Neuronal stem cell (in vitro differentiated cells): Measurements from ENCODE around the gene PYGO2.

Experiments used
- DNase-seq: peaks from one replicate; pipeline ENCODE4 v3.0.0-alpha.2; 2013; ENCODE audit warnings: low spot score
- H2AFZ ChIP-seq: one replicate; pipeline ENCODE4 v1.6.1; 2013; ENCODE audit warnings: mild to moderate bottlenecking, low read length, inconsistent platforms
- H2AK5ac ChIP-seq: 2 replicates; pipeline ENCODE4 v1.6.1; 2013; ENCODE audit warnings: low read depth, mild to moderate bottlenecking, inconsistent platforms, low read length, moderate library complexity, mixed read lengths
- H2BK120ac ChIP-seq: 2 replicates; pipeline ENCODE4 v1.6.1; 2013; ENCODE audit warnings: low read depth, mild to moderate bottlenecking, inconsistent platforms, low read length, moderate library complexity, mixed read lengths
- H2BK12ac ChIP-seq: one replicate; pipeline ENCODE4 v1.6.1; 2013; ENCODE audit warnings: low read length, inconsistent platforms
- H2BK15ac ChIP-seq: 2 replicates; pipeline ENCODE4 v1.6.1; 2013; ENCODE audit warnings: mild to moderate bottlenecking, low read length, inconsistent platforms, mixed read lengths
- H2BK5ac ChIP-seq: one replicate; pipeline ENCODE4 v1.6.1; 2013; ENCODE audit warnings: inconsistent platforms, mild to moderate bottlenecking, low read length, moderate library complexity
- H3K14ac ChIP-seq: one replicate; pipeline ENCODE4 v1.6.1; 2013; ENCODE audit warnings: low read length, inconsistent platforms
- H3K18ac ChIP-seq: 2 replicates; pipeline ENCODE4 v1.6.1; 2013; ENCODE audit warnings: low read length, inconsistent platforms
- H3K23ac ChIP-seq: 2 replicates; pipeline ENCODE4 v1.6.1; 2013; ENCODE audit warnings: low read depth, mild to moderate bottlenecking, mixed read lengths, low read length, inconsistent platforms; ENCODE audit not compliant: poor library complexity
- H3K27ac ChIP-seq: replicated peaks from 3 replicates; pipeline ENCODE4 v1.5.1; 2013; ENCODE audit warnings: low read length, inconsistent platforms
- H3K27me3 ChIP-seq, 3 experiments: 2 replicates each; pipeline ENCODE4 v1.6.1; 2013; ENCODE audit warnings: low read length in 3 of 3, mild to moderate bottlenecking in 2 of 3, inconsistent platforms in 1 of 3, low read depth in 1 of 3, mixed read lengths in 1 of 3, moderate library complexity in 1 of 3; ENCODE audit not compliant: control insufficient read depth in 3 of 3, insufficient read depth in 3 of 3
- H3K36me3 ChIP-seq, 2 donors: replicated peaks in 1 of 2; 2 replicates each; pipeline ENCODE4 v1.6.1; 2013; ENCODE audit warnings: low read length in 2 of 2; ENCODE audit not compliant: control insufficient read depth in 2 of 2, insufficient read depth in 2 of 2
- H3K4ac ChIP-seq: 2 replicates; pipeline ENCODE4 v1.6.1; 2013; ENCODE audit warnings: inconsistent platforms, mild to moderate bottlenecking, low read length, moderate library complexity
- H3K4me1 ChIP-seq, 2 donors: 1 replicate in 1 of 2; 2 replicates in 1 of 2; pipeline ENCODE4 v1.6.1; 2013; ENCODE audit warnings: low read length in 2 of 2, low read depth in 1 of 2; ENCODE audit not compliant: control insufficient read depth in 2 of 2, insufficient read depth in 1 of 2
- H3K4me2 ChIP-seq: one replicate; pipeline ENCODE4 v1.6.1; 2013; ENCODE audit warnings: mild to moderate bottlenecking, low read length, inconsistent platforms; ENCODE audit not compliant: insufficient read depth, poor library complexity, severe bottlenecking
- H3K4me3 ChIP-seq, 2 donors: 2 replicates each; pipeline ENCODE4 v1.5.1; 2013; ENCODE audit warnings: low read length in 2 of 2, mild to moderate bottlenecking in 2 of 2, inconsistent platforms in 1 of 2, moderate library complexity in 1 of 2
- H3K79me1 ChIP-seq: one replicate; pipeline ENCODE4 v1.6.1; 2013; ENCODE audit warnings: low read depth, mild to moderate bottlenecking, inconsistent platforms, low read length, moderate library complexity
- H3K9ac ChIP-seq: one replicate; pipeline ENCODE4 v1.6.1; 2013; ENCODE audit warnings: mild to moderate bottlenecking, low read depth, low read length, inconsistent platforms; ENCODE audit not compliant: poor library complexity
- H3K9me3 ChIP-seq, 2 donors: replicated peaks in 1 of 2; 2 replicates each; pipeline versions ENCODE3 to v1.6.1; 2013; ENCODE audit warnings: low read length in 2 of 2, mild to moderate bottlenecking in 2 of 2, inconsistent platforms in 1 of 2, low read depth in 1 of 2, mixed read lengths in 1 of 2, moderate library complexity in 1 of 2; ENCODE audit not compliant: control insufficient read depth in 2 of 2, insufficient read depth in 1 of 2
- H4K8ac ChIP-seq: one replicate; pipeline ENCODE4 v1.6.1; 2013; ENCODE audit warnings: low read depth, mild to moderate bottlenecking, inconsistent platforms, low read length, moderate library complexity
- H4K91ac ChIP-seq: one replicate; pipeline ENCODE4 v1.6.1; 2013; ENCODE audit warnings: low read length, low read depth, mild to moderate bottlenecking, inconsistent platforms; ENCODE audit not compliant: poor library complexity
- whole genome bisulfite sequencing, 2 donors: extraction: QIAGEN DNeasy Blood & Tissue Kit; methylation state at CpG; one replicate each; pipeline ENCODE4 v1.1.7; 2013; ENCODE audit warnings: missing lambda C conversion rate in 2 of 2, mixed read lengths in 1 of 2; ENCODE audit not compliant: insufficient read length in 2 of 2, insufficient replicate concordance in 1 of 2; ENCODE audit errors: extremely low coverage in 2 of 2; 5-methylcytosine and 5-hydroxymethylcytosine counted together

Gene PYGO2

DNA sequence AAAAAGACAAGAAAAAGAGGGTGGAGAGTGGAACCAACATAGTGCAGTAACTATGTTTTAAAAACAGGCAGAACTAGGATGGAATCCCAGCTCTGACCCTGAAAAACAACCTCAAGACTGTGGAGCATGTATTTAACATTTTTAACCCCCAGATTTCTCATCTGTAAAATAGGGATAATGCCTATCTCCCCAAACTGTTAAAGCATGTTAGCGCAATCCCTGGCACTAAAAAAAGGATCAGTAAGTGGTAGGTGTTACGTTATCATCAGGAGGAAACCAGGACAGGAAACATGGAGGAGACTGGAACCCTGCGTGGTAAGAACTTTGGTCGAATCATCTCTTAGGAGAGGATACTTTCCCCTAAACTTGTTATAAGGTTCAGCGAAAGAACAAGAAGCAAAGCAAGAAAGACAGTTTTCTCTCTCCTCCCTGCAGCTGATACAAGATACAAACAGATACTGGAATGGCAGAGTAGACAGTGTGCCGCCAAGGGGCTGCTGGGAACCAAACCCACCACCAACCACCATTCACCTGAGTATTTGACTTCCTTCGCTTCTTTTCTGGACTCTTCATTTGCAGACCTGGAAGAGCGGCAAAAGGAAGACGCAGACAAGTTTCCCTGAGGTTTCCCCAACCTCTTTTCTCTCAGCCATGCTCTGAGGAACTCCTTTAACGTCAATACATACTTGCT lies 991 bp downstream of the PYGO2 start:
- no peak overlapping the region for H3K14ac ChIP-seq
- H4K8ac ChIP-seq: no peak overlapping the region
- peaks cover 16 to 23% of the 10 kb centered on the region in 2 donors for H3K4me1 ChIP-seq
- H3K79me1 ChIP-seq: peaks cover 7% of the 10 kb centered on the region
- no peak for DNase-seq
- H3K23ac ChIP-seq: no peak overlapping the region
- peaks cover 27 to 65% of the 10 kb centered on the region in 2 donors for H3K36me3 ChIP-seq
- H2BK15ac ChIP-seq: no peak overlapping the region
- H3K27me3 ChIP-seq: no peaks in the 10 kb centered on the region
- H3K4me2 ChIP-seq: peak overlapping the region; percentile 50
- peak overlapping the region; percentile 89 to 99 for H3K4me3 ChIP-seq
- H3K4ac ChIP-seq: no peak overlapping the region
- H3K9ac ChIP-seq: peak overlapping the region; percentile 39
- H2BK120ac ChIP-seq: no peak overlapping the region
- peak overlapping the region; percentile 13 for H3K27ac ChIP-seq
- H3K18ac ChIP-seq: no peak overlapping the region
- H2BK5ac ChIP-seq: no peak overlapping the region
- no peaks in the 10 kb centered on the region for H3K9me3 ChIP-seq
- H4K91ac ChIP-seq: no peak overlapping the region
- H2AK5ac ChIP-seq: no peak overlapping the region
- no peak overlapping the region for H2AFZ ChIP-seq
- no peak overlapping the region for H2BK12ac ChIP-seq
- no CpG with 5 or more reads among the region's 10 CpGs for WGBS, 2 donors

DNA sequence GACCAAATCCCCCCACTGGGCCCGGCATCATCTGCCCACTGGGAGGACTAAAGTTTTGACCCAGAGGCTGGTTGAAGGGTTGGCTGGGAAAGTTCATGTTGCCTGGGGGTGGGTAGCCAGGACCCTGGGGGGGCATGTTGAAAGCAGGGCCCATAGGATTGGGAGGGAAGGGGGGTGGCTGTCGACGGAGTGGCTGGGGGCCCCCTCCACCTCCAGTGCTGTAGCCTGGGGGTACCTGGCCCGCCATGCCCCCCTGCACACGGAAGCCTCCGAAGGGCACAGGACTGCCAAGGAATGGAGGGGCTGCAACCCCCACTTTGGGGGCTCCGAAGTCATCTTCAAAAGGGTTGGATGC lies 2.2 kb downstream of the PYGO2 start:
- Histone ChIP-seq H2AK5ac (no peak overlapping the region), H2BK5ac (no peak overlapping the region), H3K4me2 (no peak overlapping the region), H2BK15ac (no peak overlapping the region), H4K8ac (no peak overlapping the region), H3K9me3 (no peaks in the 10 kb centered on the region), H3K27me3 (no peaks in the 10 kb centered on the region), H3K36me3 (peaks cover 19 to 54% of the 10 kb centered on the region in 2 donors), H3K4me3 (no peak overlapping the region), H3K4ac (no peak overlapping the region), H3K79me1 (peaks cover 7% of the 10 kb centered on the region), H2BK12ac (no peak overlapping the region), H3K27ac (no peak overlapping the region), H2AFZ (no peak overlapping the region), H3K4me1 (peaks cover 21 to 30% of the 10 kb centered on the region in 2 donors), H4K91ac (no peak overlapping the region), H3K18ac (no peak overlapping the region), H2BK120ac (no peak overlapping the region), H3K23ac (no peak overlapping the region), H3K9ac (no peak overlapping the region), H3K14ac (no peak overlapping the region)
- no CpG with 5 or more reads among the region's 7 CpGs for WGBS, 2 donors
- DNase-seq: no peak

DNA sequence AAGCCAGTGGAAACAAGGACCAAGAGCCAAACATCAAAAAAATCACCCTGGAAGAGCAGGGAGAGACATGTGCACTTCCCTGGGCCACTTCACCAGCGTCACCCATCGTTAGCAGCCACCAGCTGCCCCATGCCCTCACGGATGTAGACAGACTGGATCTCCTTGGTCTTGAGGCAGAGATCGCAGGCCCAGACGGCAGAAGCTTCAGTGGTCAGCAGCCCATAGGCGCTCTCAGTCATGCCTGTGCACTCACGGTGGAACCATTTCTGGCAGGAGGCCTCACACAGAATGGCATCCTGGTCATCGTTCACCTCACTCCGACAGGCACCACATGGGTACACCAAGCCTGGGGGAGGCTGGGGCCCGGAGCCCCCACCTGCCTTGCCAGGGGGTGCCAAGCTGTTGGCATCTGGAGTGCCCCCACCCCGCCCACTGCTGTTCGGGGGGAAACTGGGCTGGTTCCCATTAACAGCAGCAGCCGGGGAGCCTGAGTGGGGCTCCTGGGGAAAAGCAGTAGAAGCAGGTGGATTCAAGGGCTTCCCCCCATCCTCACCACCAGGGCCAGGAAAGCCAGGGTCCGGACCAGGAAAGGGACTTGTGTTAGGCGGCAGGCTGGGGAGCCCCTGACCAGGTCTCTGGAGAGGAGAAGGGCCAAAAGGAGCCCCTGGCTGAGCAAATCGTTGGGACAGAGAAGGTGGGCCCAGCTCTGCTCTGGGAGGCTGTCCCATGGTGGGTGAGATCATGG lies 2.7 kb downstream of the PYGO2 start:
- H2BK120ac ChIP-seq: no peak overlapping the region
- no peak overlapping the region for H3K14ac ChIP-seq
- H3K4me3 ChIP-seq: no peak overlapping the region
- H4K91ac ChIP-seq: no peak overlapping the region
- H3K4me2 ChIP-seq: no peak overlapping the region
- no peak overlapping the region for H3K27ac ChIP-seq
- H2BK15ac ChIP-seq: no peak overlapping the region
- H2AFZ ChIP-seq: no peak overlapping the region
- H3K27me3 ChIP-seq: no peaks in the 10 kb centered on the region
- H2BK12ac ChIP-seq: no peak overlapping the region
- no peak for DNase-seq
- H3K23ac ChIP-seq: no peak overlapping the region
- no peaks in the 10 kb centered on the region for H3K9me3 ChIP-seq
- no peak overlapping the region for H3K4ac ChIP-seq
- no peak overlapping the region for H3K18ac ChIP-seq
- H2BK5ac ChIP-seq: no peak overlapping the region
- H3K4me1 ChIP-seq: peaks cover 24 to 35% of the 10 kb centered on the region in 2 donors
- peaks cover 18 to 49% of the 10 kb centered on the region in 2 donors for H3K36me3 ChIP-seq
- H2AK5ac ChIP-seq: no peak overlapping the region
- no peak overlapping the region for H4K8ac ChIP-seq
- peaks cover 7% of the 10 kb centered on the region for H3K79me1 ChIP-seq
- no peak overlapping the region for H3K9ac ChIP-seq
- whole genome bisulfite sequencing, 2 donors: no CpG with 5 or more reads among the region's 16 CpGs

DNA sequence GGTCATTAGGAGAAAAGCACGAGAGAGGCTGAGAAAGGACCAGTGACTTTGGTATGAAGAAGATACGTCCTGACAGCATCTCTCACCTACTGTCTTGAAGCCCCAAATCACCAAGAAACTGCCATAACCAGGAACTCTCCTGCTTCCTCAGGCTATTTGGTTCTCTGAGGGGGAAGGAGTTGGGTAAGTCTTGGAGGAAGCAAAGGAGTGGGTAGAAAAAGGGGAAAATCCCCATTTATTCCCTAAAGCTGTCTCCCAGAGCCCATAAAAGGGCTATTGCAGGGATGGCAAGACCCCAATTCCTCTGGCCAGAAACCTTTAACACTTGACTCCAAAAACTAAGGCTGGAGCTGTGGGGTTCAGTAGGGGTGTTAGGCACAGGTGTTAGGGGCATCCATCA lies 3.5 kb downstream of the PYGO2 start:
- no peak overlapping the region for H3K27ac ChIP-seq
- no peak overlapping the region for H3K4me3 ChIP-seq
- no peaks in the 10 kb centered on the region for H3K9me3 ChIP-seq
- peaks cover 32 to 38% of the 10 kb centered on the region in 2 donors for H3K4me1 ChIP-seq
- peaks cover 12% of the 10 kb centered on the region for H3K79me1 ChIP-seq
- H4K91ac ChIP-seq: no peak overlapping the region
- WGBS, 2 donors: no CpG with 5 or more reads among the region's 2 CpGs
- no peak overlapping the region for H2BK12ac ChIP-seq
- no peak overlapping the region for H3K9ac ChIP-seq
- H4K8ac ChIP-seq: no peak overlapping the region
- H2BK120ac ChIP-seq: no peak overlapping the region
- no peak for DNase-seq
- H3K4me2 ChIP-seq: no peak overlapping the region
- no peak overlapping the region for H2BK15ac ChIP-seq
- H3K4ac ChIP-seq: no peak overlapping the region
- no peaks in the 10 kb centered on the region for H3K27me3 ChIP-seq
- no peak overlapping the region for H2AFZ ChIP-seq
- no peak overlapping the region for H2BK5ac ChIP-seq
- H2AK5ac ChIP-seq: no peak overlapping the region
- no peak overlapping the region for H3K23ac ChIP-seq
- no peak overlapping the region for H3K18ac ChIP-seq
- peaks cover 15 to 41% of the 10 kb centered on the region in 2 donors for H3K36me3 ChIP-seq
- H3K14ac ChIP-seq: no peak overlapping the region
